WTC11 (cell line): ENCODE results near the gene CYRIA. TPM values are rescaled to one million over a fixed set of nuclear protein-coding genes. Genes with fewer than 3 reads are reported as not detected.

ENCODE experiments used
- ATAC-seq: fragments of 200-7000 bp; cut with Tn5 transposase; 2 replicates; pipeline ENCODE4 v1.10.0; 2021; ENCODE audit warnings: mild to moderate bottlenecking, moderate library complexity
- CTCF ChIA-PET: fragments of 300-600 bp; sonication (Branson Sonifier 250); formaldehyde crosslinking; loops from one replicate; lab custom pipeline; 2021; ENCODE audit warnings: antibody characterized with exemption; lab: Charles Lee
- POLR2A ChIA-PET: fragments of 350-600 bp; sonication (Branson Sonifier 250); formaldehyde crosslinking; loops from one replicate; lab custom pipeline; 2021; ENCODE audit warnings: antibody characterized with exemption; lab: Charles Lee
- DNase-seq: peaks from one replicate; pipeline ENCODE4 v3.0.0; 2021; ENCODE audit warnings: low spot score
- H3K27ac Mint-ChIP-seq: 2 replicates; pipeline ENCODE4 v1.8.0; 2021; ENCODE audit warnings: mixed read lengths
- H3K27me3 Mint-ChIP-seq: 2 replicates; pipeline ENCODE4 v1.8.0; 2021; ENCODE audit warnings: low read depth, mild to moderate bottlenecking, moderate library complexity, mixed read lengths
- H3K36me3 Mint-ChIP-seq: 2 replicates; pipeline ENCODE4 v1.8.0; 2021; ENCODE audit warnings: mixed read lengths
- H3K4me1 Mint-ChIP-seq: 2 replicates; pipeline ENCODE4 v1.8.0; 2022; ENCODE audit warnings: mixed read lengths
- H3K4me3 Mint-ChIP-seq: 2 replicates; pipeline ENCODE4 v1.8.0; 2021; ENCODE audit warnings: mild to moderate bottlenecking, moderate library complexity, mixed read lengths
- H3K9me3 Mint-ChIP-seq: 2 replicates; pipeline ENCODE4 v1.8.0; 2021; ENCODE audit warnings: mixed read lengths
- CREM ChIP-seq: sonication (generic); formaldehyde crosslinking; IDR thresholded peaks from 2 replicates; pipeline ENCODE4 v1.8.1; 2022; ENCODE audit warnings: mild to moderate bottlenecking, missing genetic modification reagents, moderate library complexity
- ELF4 ChIP-seq: sonication (generic); formaldehyde crosslinking; IDR thresholded peaks from 2 replicates; pipeline ENCODE4 v1.8.1; 2022; ENCODE audit warnings: low read depth, mild to moderate bottlenecking, moderate library complexity, missing genetic modification reagents
- EMX1 ChIP-seq: fragments of 250-450 bp; sonication (Bioruptor Pico); IDR thresholded peaks from 2 replicates; pipeline ENCODE4 v1.8.0; 2021; ENCODE audit warnings: mild to moderate bottlenecking
- ESRRA ChIP-seq: sonication (generic); formaldehyde crosslinking; IDR thresholded peaks from 2 replicates; pipeline ENCODE4 v1.8.1; 2022; ENCODE audit warnings: mild to moderate bottlenecking, missing genetic modification reagents, borderline replicate concordance
- ETV6 ChIP-seq: sonication (generic); formaldehyde crosslinking; IDR thresholded peaks from 2 replicates; pipeline ENCODE4 v1.8.1; 2022; ENCODE audit warnings: mild to moderate bottlenecking, missing genetic modification reagents
- HMGA2 ChIP-seq: fragments of 250-450 bp; sonication (Bioruptor Pico); IDR thresholded peaks from 2 replicates; pipeline ENCODE4 v1.4.0; 2021; ENCODE audit warnings: mild to moderate bottlenecking, moderate library complexity
- JUN ChIP-seq: sonication (generic); formaldehyde crosslinking; IDR thresholded peaks from 2 replicates; pipeline ENCODE4 v1.8.0; 2023; ENCODE audit warnings: mild to moderate bottlenecking, missing genetic modification reagents
- NFE2L1 ChIP-seq: sonication (generic); formaldehyde crosslinking; IDR thresholded peaks from 2 replicates; pipeline ENCODE4 v1.8.1; 2023; ENCODE audit warnings: missing genetic modification reagents
- RELA ChIP-seq: sonication (generic); formaldehyde crosslinking; IDR thresholded peaks from 2 replicates; pipeline ENCODE4 v1.8.1; 2022; ENCODE audit warnings: missing genetic modification reagents, mild to moderate bottlenecking, borderline replicate concordance
- RORB ChIP-seq: fragments of 250-450 bp; sonication (Bioruptor Pico); IDR thresholded peaks from 2 replicates; pipeline ENCODE4 v1.9.0; 2021; ENCODE audit warnings: mild to moderate bottlenecking
- TEAD1 ChIP-seq: sonication (generic); formaldehyde crosslinking; IDR thresholded peaks from 2 replicates; pipeline ENCODE4 v1.8.0; 2022; ENCODE audit warnings: mild to moderate bottlenecking, missing genetic modification reagents
- ZNF121 ChIP-seq: sonication (generic); formaldehyde crosslinking; IDR thresholded peaks from 2 replicates; pipeline ENCODE4 v1.8.0; 2023; ENCODE audit warnings: missing genetic modification reagents
- total RNA-seq: library from RNA; stranded (reverse); gene quantifications from 3 replicates; pipeline ENCODE4 v1.2.3, GENCODE V29; 2021
- TF ChIP-seq, protein P1 (sequence below): sonication (generic); formaldehyde crosslinking; IDR thresholded peaks from 2 replicates; pipeline ENCODE4 v1.8.1; 2022; ENCODE audit warnings: missing genetic modification reagents, borderline replicate concordance
- TF ChIP-seq, protein P2 (sequence below): sonication (generic); formaldehyde crosslinking; IDR thresholded peaks from 2 replicates; pipeline ENCODE4 v1.8.1; 2022; ENCODE audit warnings: low read depth, mild to moderate bottlenecking, moderate library complexity, missing genetic modification reagents, borderline replicate concordance
- TF ChIP-seq, protein P3 (sequence below): sonication (generic); formaldehyde crosslinking; IDR thresholded peaks from 2 replicates; pipeline ENCODE4 v1.8.1; 2022; ENCODE audit warnings: mild to moderate bottlenecking, missing genetic modification reagents, moderate library complexity, borderline replicate concordance
- TF ChIP-seq, protein P4 (sequence below): fragments of 200-600 bp; IDR thresholded peaks from 2 replicates; pipeline ENCODE4 v1.8.0; 2022; ENCODE audit warnings: antibody characterized with exemption
- TF ChIP-seq, protein P5 (sequence below): sonication (generic); formaldehyde crosslinking; IDR thresholded peaks from 2 replicates; pipeline ENCODE4 v1.8.0; 2023; ENCODE audit warnings: missing genetic modification reagents
- TF ChIP-seq, protein P6 (sequence below): sonication (generic); formaldehyde crosslinking; conservative IDR thresholded peaks from 2 replicates; pipeline ENCODE4 v1.8.1; 2023; ENCODE audit warnings: mild to moderate bottlenecking, low read depth, missing genetic modification reagents, moderate library complexity

The CYRIA gene
- total RNA-seq, 1 experiment from 2014 or later: 8.3 TPM

DNA sequence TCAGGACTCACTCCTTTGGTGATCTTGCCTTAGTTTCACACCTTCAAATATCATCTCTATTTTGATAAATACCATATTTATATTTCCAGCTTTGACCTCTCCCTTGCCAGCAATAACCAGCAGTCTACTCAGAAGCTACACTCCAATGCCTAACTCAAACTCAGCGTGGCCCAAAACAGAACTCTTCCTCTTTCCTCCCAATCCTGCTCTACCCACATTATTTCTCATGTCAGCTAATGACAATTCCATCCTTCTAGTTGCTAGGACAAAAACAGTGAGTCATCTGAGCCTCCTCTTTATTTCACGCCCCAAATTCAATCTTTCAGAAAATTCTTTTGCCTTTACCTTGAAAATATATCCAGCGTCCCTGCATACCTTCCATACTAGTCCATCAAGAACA, 23.5 kb downstream of the CYRIA start:
- DNase-seq: no peak
- peaks cover 9% of the 10 kb centered on the region; the same call in 1 of the 2 replicates for H3K9me3 Mint-ChIP-seq
- TF ChIP-seq ELF4: no peak
- TF ChIP-seq, all 79 proteins: peak for 0
- H3K4me3 Mint-ChIP-seq: no peak overlapping the region
- H3K36me3 Mint-ChIP-seq: peaks cover 4% of the 10 kb centered on the region; the same call in 1 of the 2 replicates
- H3K27ac Mint-ChIP-seq: no peak overlapping the region
- peaks cover 39% of the 10 kb centered on the region for H3K4me1 Mint-ChIP-seq
- POLR2A ChIA-PET: no interaction called here
- CTCF ChIA-PET: no interaction called here
- no peaks in the 10 kb centered on the region for H3K27me3 Mint-ChIP-seq
- ATAC-seq: no peak

DNA sequence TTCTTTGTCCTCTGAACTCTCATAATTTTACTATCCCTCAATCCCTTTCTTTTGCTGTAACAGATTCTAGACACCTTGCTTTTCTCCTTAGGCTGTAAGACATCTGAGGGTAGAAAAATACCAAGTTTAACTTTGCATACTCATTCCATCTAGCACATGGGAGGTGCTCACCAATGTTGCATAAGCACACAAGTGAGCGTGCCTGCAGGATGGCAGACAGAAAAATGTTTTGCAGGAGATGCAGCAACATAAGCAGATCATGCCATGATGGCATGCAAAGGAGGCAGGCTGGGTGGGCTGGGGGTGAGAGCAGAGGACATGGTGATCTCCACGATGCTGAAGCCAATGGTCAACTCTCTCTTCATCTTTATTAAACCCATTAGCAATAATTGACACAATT, 24.1 kb downstream of the CYRIA start:
- Mint-ChIP-seq H3K27me3 (no peaks in the 10 kb centered on the region), H3K36me3 (peaks cover 5% of the 10 kb centered on the region; the same call in 1 of the 2 replicates), H3K27ac (no peak overlapping the region), H3K4me1 (peaks cover 33% of the 10 kb centered on the region), H3K4me3 (no peak overlapping the region), H3K9me3 (peaks cover 10% of the 10 kb centered on the region; the same call in 1 of the 2 replicates)
- TF ChIP-seq EMX1 (no peak), TEAD1 (CRISPR knock-in tag) (no peak), NFE2L1 (CRISPR knock-in tag) (no peak)
- TF ChIP-seq, protein P1, sequence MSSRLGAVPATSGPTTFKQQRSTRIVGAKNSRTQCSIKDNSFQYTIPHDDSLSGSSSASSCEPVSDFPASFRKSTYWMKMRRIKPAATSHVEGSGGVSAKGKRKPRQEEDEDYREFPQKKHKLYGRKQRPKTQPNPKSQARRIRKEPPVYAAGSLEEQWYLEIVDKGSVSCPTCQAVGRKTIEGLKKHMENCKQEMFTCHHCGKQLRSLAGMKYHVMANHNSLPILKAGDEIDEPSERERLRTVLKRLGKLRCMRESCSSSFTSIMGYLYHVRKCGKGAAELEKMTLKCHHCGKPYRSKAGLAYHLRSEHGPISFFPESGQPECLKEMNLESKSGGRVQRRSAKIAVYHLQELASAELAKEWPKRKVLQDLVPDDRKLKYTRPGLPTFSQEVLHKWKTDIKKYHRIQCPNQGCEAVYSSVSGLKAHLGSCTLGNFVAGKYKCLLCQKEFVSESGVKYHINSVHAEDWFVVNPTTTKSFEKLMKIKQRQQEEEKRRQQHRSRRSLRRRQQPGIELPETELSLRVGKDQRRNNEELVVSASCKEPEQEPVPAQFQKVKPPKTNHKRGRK: no peak
- TF ChIP-seq, protein P2, sequence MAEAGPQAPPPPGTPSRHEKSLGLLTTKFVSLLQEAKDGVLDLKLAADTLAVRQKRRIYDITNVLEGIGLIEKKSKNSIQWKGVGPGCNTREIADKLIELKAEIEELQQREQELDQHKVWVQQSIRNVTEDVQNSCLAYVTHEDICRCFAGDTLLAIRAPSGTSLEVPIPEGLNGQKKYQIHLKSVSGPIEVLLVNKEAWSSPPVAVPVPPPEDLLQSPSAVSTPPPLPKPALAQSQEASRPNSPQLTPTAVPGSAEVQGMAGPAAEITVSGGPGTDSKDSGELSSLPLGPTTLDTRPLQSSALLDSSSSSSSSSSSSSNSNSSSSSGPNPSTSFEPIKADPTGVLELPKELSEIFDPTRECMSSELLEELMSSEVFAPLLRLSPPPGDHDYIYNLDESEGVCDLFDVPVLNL (CRISPR knock-in tag): no peak
- DNase-seq (no peak), ATAC-seq (no peak)
- ChIA-PET CTCF (no interaction called here), POLR2A (no interaction called here)

DNA sequence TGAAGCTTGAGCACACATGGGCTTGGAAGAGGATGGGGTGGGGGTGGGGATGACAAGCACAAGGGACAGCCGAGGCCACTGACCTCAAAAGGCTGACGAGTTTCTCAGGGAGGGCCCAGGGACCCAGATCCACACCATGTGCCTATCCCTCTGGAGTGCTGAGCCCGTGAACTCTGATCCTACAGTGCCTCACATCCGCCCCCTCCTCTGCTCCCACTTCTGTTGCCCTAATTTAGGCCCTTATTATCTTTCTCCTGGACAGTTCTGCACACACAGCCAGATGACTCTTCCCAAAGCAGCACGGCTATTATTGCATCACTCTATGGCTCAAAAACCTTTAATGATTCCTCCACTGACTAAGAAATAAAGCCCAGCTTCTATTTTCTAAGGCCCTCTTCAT, 24.8 kb downstream of the CYRIA start:
- no peak for DNase-seq
- H3K4me1 Mint-ChIP-seq: peaks cover 33% of the 10 kb centered on the region

DNA sequence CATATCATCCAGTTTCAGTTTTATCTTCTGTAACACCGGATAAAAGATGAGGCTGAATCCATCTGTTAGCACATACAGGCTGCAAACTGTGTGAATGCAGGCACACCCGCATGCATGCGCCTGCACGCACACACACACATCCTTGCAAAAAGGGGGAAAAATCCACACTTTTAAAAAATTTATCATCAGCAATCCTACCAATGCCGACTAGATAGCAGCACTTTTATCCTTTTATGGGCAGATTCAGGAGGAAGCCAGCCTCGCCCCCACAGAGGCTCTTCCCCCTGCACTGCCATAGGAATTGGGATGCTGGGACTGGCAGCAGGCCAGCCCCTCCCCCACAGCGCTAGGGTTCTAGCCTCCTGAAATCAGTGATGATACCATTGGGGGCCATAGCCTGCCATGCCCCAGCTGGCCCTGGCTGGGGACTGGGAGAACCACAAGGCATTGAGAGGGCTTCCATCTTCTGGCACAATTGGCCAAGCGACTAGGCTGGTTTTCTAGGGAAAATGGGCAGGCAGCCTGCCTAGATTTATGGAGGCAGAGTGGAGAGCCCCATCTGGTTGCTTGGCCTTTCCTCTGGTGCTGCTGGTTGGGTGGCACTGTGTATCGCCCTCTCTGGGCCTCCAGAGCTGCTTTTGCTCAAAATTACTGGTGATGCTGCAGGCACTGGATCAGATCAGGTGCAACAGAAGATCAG, 25.5 kb downstream of the CYRIA start:
- H3K9me3 Mint-ChIP-seq: peaks cover 10% of the 10 kb centered on the region; the same call in 1 of the 2 replicates
- DNase-seq (no peak), ATAC-seq (peak; percentile 53)
- no peaks in the 10 kb centered on the region for H3K27me3 Mint-ChIP-seq
- H3K4me1 Mint-ChIP-seq: peaks cover 38% of the 10 kb centered on the region
- H3K4me3 Mint-ChIP-seq: no peak overlapping the region
- POLR2A ChIA-PET: no interaction called here
- H3K27ac Mint-ChIP-seq: no peak overlapping the region
- CTCF ChIA-PET: interaction anchor here (1.1 to 1.5 kb wide), 2 partner anchors 22 to 117 kb away, joined by 3 to 5 read pairs; no protein-coding TSS in a partner anchor
- peaks cover 5% of the 10 kb centered on the region; the same call in 1 of the 2 replicates for H3K36me3 Mint-ChIP-seq
- TF ChIP-seq ZNF121 (CRISPR knock-in tag) (no peak), JUN (CRISPR knock-in tag) (no peak), ETV6 (CRISPR knock-in tag) (no peak), RORB (no peak), ESRRA (no peak), CREM (CRISPR knock-in tag) (no peak)
- TF ChIP-seq, protein P3, sequence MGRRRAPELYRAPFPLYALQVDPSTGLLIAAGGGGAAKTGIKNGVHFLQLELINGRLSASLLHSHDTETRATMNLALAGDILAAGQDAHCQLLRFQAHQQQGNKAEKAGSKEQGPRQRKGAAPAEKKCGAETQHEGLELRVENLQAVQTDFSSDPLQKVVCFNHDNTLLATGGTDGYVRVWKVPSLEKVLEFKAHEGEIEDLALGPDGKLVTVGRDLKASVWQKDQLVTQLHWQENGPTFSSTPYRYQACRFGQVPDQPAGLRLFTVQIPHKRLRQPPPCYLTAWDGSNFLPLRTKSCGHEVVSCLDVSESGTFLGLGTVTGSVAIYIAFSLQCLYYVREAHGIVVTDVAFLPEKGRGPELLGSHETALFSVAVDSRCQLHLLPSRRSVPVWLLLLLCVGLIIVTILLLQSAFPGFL (CRISPR knock-in tag): no peak
- TF ChIP-seq, protein P2 (CRISPR knock-in tag): no peak
- TF ChIP-seq, protein P4, sequence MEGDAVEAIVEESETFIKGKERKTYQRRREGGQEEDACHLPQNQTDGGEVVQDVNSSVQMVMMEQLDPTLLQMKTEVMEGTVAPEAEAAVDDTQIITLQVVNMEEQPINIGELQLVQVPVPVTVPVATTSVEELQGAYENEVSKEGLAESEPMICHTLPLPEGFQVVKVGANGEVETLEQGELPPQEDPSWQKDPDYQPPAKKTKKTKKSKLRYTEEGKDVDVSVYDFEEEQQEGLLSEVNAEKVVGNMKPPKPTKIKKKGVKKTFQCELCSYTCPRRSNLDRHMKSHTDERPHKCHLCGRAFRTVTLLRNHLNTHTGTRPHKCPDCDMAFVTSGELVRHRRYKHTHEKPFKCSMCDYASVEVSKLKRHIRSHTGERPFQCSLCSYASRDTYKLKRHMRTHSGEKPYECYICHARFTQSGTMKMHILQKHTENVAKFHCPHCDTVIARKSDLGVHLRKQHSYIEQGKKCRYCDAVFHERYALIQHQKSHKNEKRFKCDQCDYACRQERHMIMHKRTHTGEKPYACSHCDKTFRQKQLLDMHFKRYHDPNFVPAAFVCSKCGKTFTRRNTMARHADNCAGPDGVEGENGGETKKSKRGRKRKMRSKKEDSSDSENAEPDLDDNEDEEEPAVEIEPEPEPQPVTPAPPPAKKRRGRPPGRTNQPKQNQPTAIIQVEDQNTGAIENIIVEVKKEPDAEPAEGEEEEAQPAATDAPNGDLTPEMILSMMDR: no peak
- TF ChIP-seq, protein P5, sequence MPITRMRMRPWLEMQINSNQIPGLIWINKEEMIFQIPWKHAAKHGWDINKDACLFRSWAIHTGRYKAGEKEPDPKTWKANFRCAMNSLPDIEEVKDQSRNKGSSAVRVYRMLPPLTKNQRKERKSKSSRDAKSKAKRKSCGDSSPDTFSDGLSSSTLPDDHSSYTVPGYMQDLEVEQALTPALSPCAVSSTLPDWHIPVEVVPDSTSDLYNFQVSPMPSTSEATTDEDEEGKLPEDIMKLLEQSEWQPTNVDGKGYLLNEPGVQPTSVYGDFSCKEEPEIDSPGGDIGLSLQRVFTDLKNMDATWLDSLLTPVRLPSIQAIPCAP (CRISPR knock-in tag): no peak
- TF ChIP-seq, protein P6, sequence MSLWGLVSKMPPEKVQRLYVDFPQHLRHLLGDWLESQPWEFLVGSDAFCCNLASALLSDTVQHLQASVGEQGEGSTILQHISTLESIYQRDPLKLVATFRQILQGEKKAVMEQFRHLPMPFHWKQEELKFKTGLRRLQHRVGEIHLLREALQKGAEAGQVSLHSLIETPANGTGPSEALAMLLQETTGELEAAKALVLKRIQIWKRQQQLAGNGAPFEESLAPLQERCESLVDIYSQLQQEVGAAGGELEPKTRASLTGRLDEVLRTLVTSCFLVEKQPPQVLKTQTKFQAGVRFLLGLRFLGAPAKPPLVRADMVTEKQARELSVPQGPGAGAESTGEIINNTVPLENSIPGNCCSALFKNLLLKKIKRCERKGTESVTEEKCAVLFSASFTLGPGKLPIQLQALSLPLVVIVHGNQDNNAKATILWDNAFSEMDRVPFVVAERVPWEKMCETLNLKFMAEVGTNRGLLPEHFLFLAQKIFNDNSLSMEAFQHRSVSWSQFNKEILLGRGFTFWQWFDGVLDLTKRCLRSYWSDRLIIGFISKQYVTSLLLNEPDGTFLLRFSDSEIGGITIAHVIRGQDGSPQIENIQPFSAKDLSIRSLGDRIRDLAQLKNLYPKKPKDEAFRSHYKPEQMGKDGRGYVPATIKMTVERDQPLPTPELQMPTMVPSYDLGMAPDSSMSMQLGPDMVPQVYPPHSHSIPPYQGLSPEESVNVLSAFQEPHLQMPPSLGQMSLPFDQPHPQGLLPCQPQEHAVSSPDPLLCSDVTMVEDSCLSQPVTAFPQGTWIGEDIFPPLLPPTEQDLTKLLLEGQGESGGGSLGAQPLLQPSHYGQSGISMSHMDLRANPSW (CRISPR knock-in tag): no peak

More for the DNA sequence above, 24.8 kb downstream of the CYRIA start:
- POLR2A ChIA-PET: no interaction called here
- no peak overlapping the region for H3K4me3 Mint-ChIP-seq
- ATAC-seq: no peak
- H3K27me3 Mint-ChIP-seq: no peaks in the 10 kb centered on the region
- no peak for TF ChIP-seq HMGA2 (CRISPR knock-in tag)
- no peak for TF ChIP-seq RELA (CRISPR knock-in tag)
- TF ChIP-seq EMX1: no peak
- H3K9me3 Mint-ChIP-seq: peaks cover 10% of the 10 kb centered on the region; the same call in 1 of the 2 replicates
- CTCF ChIA-PET: no interaction called here
- peaks cover 5% of the 10 kb centered on the region; the same call in 1 of the 2 replicates for H3K36me3 Mint-ChIP-seq
- H3K27ac Mint-ChIP-seq: no peak overlapping the region
